8988T (cell line): ENCODE data around the gene PERCC1.
A peak's percentile ranks its signal among the peaks of the same experiment; 100 is the strongest.
"Not testable (repeated sequence)": the region's sequence is repeated elsewhere in the genome, so short reads cannot be mapped to it uniquely, and the experiment has no call there.

ENCODE experiments used
- DNase-seq: peaks from one replicate; pipeline ENCODE4 v3.0.0; 2011

Gene PERCC1

GRCh38 chr16:1470481-1471251 lies 39.8 kb downstream of the PERCC1 start:
- no peak for DNase-seq

DNA sequence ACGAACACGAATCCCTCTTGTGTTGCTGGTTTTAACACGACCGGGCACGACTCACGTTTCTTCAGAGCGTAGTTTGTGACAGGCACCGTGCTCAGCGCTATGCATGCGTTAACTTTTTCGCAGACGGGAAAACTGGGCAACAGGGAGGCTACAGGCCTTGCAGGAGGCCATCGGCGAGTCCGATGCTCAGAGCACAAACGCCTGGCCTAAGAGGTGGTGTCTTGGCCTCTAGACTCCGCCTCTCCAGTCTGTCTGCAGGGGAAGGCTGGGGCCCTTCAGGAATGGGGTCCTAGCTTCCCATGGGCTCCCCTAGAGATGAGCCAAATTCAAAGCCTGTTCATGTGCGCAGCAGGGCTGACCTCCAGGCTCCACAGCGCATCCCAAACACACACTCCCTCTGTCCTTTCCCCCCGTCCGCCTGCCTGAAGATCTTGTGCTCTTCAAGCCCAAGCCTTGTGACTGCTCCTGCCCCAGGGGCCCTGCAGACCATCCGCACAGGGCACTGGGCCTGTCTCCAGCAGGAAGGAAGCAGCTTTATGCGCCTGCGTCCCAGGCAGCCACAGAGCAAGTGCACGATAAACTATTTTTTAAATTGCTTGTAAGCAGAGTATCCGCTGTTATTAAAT lies 40.8 kb downstream of the PERCC1 start:
- DNase-seq: no peak

GRCh38 chr16:1472974-1473373 lies 42.1 kb downstream of the PERCC1 start:
- DNase-seq: no peak

DNA sequence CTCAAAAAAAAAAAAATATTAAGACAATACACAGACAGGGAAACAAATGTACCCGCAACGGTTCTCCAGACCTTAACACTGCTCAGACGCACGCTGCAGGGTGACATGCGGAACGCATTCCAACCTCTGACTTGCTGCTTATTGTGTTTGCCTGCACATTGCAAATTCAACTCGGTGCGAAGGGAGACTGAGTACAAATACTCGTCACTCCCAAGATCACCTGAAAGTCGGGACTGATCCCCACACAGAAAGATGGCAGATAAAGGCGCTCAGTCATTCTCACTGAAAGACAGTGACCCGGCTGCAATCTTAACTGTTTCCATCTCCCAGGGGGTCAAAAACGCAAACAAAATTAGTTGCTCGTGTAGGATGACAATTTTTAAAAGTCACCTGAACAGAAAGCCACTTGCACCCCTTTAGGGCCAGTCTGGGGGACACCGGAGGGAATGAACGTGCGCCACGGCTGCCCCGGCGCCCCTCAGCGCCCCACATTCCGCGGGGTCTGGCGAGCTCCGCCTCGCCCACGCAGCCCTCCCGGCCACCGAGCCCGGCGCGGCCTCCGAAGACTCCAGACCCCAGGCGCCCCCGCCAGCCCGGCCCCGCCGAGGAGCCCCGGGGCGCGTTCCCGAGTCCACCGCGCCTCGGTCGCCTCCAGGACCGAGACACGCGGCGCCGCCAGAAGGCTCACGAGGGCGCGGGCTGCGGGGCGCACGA lies 43.4 kb downstream of the PERCC1 start:
- DNase-seq: no peak

- peak; percentile 94 for DNase-seq
Measured at GRCh38 chr16:1474796-1475551, 44.1 kb downstream of the PERCC1 start, which contains the start of gene CLCN7. Gene CLCN7 (minus strand): TSS chr16:1475028. CDS start chr16:1474974, 54 bp downstream.

DNA sequence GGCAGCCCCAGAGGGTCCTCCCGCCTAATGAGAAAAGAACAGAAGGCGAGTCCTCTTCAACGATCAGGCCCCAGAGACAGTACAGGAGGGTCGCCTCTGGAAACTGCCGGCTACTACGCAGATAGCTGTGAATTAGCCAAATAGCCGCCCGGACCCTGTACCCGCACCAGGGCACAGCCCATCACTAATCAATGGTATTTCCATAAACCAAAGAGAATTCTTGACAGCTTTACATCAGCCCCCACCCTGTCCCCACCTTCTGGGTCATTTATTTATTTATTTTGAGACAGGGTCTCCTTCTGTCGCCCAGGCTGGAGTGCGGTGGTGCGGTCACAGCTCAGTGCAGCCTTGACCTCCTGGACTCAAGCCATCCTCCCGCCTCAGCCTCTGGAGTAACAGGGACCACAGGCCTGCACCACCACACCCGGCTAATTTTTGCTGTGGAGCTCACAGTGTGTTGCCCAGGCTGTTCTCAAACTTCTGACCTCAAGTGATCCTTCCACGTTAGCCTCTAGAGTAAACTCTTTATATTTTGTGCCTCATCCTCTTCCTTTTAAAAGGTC lies 44.8 kb downstream of the PERCC1 start:
- DNase-seq: no peak

DNA sequence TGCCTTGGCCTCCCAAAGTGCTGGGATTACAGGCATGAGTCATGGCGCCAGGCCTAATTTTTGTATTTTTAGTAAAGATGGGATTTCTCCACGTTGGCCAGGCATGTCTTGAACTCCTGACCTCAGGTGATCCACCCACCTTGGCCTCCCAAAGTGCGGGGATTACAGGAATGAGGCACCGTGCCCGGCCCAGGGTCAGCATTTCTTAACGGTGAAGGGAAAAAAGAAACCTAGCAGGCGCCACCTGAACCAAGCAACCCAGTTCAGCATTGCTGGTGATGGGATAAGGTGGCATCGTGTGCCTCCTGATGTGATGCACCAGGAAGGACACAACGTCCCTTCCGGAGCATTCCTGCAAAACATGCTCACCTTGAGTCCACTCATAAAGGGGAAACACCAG lies 46.2 kb downstream of the PERCC1 start:
- DNase-seq: no peak

DNA sequence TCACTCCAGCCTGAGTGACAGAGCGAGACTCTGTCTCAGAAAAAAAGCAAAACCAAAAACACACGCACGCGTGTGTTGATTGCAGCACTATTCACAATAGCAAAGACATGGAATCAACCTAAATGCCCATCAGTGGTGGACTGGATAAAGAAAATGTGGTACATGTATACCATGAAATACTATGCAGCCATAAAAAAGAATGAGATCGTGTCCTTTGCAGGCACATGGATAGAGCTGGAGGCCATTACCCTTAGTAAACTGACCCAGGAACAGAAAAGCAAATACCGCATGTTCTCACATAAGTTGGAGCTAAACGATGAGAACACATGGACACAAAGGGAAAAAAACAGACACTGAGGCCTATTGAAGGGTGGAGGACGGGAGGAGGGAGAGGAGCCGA lies 48.1 kb downstream of the PERCC1 start:
- not testable (repeated sequence) for DNase-seq

DNA sequence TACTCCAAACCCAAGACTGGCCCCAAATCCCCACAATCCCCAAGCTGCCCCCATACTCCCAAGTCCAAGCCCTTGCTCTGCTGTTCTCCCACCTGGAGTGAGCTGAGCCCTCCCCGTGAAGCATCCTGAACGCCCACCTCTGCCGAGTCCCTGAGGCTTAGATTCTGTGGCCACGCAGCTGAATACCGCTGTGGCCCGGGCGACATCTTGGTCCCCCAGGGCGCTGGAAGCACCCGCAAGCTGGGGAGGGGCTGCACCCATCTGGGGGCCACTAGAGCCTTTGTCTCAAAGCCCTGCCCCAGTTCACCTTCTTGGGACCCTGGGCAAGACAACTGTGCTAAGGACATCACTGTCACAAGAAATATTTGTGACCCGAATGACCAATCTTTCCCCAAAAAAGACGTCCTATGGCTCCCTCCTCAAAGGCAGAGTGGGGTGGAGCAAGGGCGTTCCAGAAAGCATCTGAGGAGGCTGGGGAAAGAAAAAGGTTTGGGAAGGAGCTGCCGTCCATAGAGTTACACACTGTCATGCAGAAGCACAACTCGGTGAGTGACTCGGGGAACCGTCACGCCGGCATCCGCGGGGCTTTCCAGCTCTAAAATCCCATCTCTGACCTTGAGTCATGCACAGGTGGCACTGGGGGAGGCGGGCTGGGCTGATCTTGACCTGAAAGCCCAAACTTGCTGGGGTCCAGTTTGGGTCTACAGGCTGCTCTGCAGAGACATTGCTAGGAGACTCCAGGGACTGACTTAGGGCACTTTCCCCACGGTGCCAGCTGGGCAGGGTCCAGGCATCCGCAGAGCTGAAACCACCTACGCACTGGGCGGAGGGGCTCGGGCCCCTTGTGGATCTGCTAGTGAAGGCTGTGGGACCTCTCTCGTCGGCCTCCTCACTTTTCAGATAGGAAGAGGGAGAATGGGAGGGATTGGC lies 51.3 kb downstream of the PERCC1 start:
- no peak for DNase-seq
